ENCODE data around the gene HEXD. TPM values are rescaled to one million over a fixed set of nuclear protein-coding genes. Genes with fewer than 3 reads are reported as not detected.

Gene HEXD
- total and polyA plus RNA-seq, 2 of the 8 experiments (the other 6 are each of a cell fraction or from before 2014, with no cell fraction given) = 20.6 to 21.8 TPM

- TF ChIP-seq ATF2 (IDR thresholded peaks at IDR 0.05; ENCODE audit: low read length) (no peak), POLR2A (IDR thresholded peaks at IDR 0.05; ENCODE audit: control extremely low read depth in 1 of 2, low read depth in 2 of 2, low read length in 2 of 2) (peak in 1 of 2 experiments; percentile 28; a peak in 1 of 3 replicates), EP300 (IDR thresholded peaks at IDR 0.05; ENCODE audit: borderline replicate concordance in 1 of 2, low read depth in 2 of 2, low read length in 2 of 2) (no peak), CREB1 (IDR thresholded peaks at IDR 0.05) (no peak), KDM1A (IDR thresholded peaks at IDR 0.05; ENCODE audit: borderline replicate concordance, low read length) (no peak), ATF3 (IDR thresholded peaks at IDR 0.05; ENCODE audit: insufficient read depth, low read depth, low read length) (no peak)
Measured at GRCh38 chr17:82449131-82449882, 31.2 kb downstream of the HEXD start (continued).
